Activated effector memory CD4-positive, alpha-beta T cell treated with Interleukin-2 at 50 U/mL for 16 hours (primary cell): ENCODE data around the gene MPO.

ENCODE experiments used
- DNase-seq: peaks from one replicate; pipeline ENCODE4 v3.0.0-alpha.2; 2020

Gene MPO

DNA sequence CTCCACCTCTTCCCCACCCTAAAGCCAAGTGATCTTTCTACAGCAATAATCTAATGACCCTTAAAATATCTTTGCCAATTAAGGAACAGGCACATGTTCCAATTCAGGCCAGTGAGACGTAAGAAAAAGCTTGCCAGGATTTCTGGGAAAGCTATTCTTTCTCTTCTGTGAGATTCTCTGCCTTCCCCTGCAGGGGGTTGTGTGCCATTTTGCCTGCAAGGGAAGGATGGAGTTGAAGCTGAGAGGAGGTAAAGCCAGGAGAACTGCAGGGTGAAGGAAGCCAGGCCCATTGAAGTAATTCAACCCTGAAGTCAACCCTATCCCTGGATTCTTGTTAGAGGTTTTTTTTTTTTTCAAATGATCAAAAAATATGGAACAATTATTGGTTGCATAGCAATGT, 51.4 kb downstream of the MPO start:
- no peak for DNase-seq

DNA sequence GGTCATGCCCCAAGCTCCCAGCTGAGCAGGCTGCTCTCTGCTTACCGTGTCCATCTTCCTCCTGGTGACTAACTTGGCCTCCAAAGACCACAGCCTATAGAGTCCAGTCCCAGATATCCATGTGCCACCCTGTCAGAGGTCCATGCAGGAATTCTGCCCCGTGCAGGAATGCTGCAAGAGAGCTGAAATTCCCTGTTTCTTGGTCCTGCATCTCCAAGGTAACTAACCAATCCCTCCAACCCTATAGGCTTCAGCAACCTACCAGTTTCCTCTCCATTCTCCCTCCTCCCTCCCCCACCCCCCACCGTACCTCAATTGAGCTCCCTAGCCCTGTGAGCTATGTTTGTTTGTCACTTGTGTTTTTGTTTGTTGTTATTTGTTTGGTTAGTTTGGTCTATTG, 52.1 kb downstream of the MPO start:
- DNase-seq, result no peak

DNA sequence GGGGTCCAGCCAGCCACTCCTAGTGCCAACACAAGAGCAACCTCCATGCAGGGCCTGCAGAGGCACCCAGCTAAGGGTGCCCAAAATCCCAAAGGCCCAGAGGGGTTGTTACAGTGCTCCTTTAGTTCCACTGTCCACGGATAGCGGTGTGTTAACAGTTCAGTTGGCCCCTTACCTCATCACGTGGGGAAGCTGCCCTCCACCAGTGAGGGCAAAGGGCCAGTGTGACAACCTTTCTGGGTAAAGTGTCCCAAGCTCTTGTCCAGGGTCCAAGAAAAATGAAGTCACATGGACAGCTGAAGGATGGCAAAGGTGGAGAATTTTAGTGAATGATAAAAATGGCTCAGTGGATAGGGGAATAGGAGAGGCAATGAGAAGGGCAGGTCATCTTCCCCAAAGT, 53.0 kb downstream of the MPO start:
- no peak for DNase-seq

DNA sequence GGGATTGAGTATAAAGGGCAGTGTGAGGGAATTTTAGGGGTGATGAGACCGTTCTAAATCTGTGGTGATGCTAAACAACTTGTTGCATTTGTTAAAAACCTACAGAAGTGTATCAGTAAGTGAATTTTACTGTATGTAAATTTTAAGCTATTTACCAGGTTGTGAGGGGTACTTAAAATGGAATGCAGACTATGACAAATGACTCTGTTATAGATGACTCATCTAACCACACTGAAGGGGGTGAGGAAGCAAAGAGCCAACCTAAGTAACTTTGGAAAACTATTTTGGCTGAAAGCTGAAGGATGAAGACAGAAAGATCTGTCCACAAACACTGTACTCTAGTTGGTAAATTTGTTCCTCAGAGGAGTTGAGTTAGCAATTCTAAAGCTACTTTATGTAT, 56.4 kb downstream of the MPO start:
- DNase-seq, result no peak
